HepG2 (cell line): ENCODE results near the gene EXOC7. TPM values are rescaled to one million over a fixed set of nuclear protein-coding genes. Genes with fewer than 3 reads are reported as not detected.

Experiments
- AKAP8 ChIP-seq: sonication (generic); formaldehyde crosslinking; IDR thresholded peaks from 2 replicates; pipeline ENCODE4 v1.5.1; 2020; ENCODE audit warnings: mild to moderate bottlenecking, missing genetic modification reagents
- EP300 ChIP-seq, 3 experiments: sonication (generic) in 1 of 3; formaldehyde crosslinking in 1 of 3; IDR thresholded peaks; 2 replicates each; pipeline versions ENCODE4 v1.5.1 to v1.6.1; 2011 to 2020; ENCODE audit warnings: low read depth in 2 of 3, low read length in 2 of 3, borderline replicate concordance in 1 of 3, improper control_type of control experiment in 1 of 3, mild to moderate bottlenecking in 1 of 3, missing genetic modification reagents in 1 of 3, moderate library complexity in 1 of 3
- FIP1L1 ChIP-seq: fragments of 200-400 bp; formaldehyde crosslinking; IDR thresholded peaks from 2 replicates; pipeline ENCODE4 v1.6.1; 2018; ENCODE audit warnings: low read depth, mild to moderate bottlenecking, low read length, moderate library complexity, borderline replicate concordance; ENCODE audit not compliant: insufficient read depth
- HMGA1 ChIP-seq: sonication (generic); formaldehyde crosslinking; conservative IDR thresholded peaks from 2 replicates; pipeline ENCODE4 v1.4.0; 2020; ENCODE audit warnings: missing genetic modification reagents
- KDM1A ChIP-seq: IDR thresholded peaks from 2 replicates; pipeline ENCODE4 v1.6.1; 2016; ENCODE audit warnings: missing compliant biosample characterization
- KDM2A ChIP-seq: sonication (generic); formaldehyde crosslinking; IDR thresholded peaks from 2 replicates; pipeline ENCODE4 v1.4.0; 2020; ENCODE audit warnings: low read depth, missing genetic modification reagents, borderline replicate concordance
- KLF9 ChIP-seq: IDR thresholded peaks from 2 replicates; pipeline ENCODE4 v1.6.1; 2016; ENCODE audit warnings: low read depth
- KMT2A ChIP-seq: sonication (generic); formaldehyde crosslinking; IDR thresholded peaks from 2 replicates; pipeline ENCODE4 v1.4.0; 2020; ENCODE audit warnings: missing genetic modification reagents
- NR2C2 ChIP-seq: sonication (generic); formaldehyde crosslinking; IDR thresholded peaks from 2 replicates; pipeline ENCODE4 v1.4.0; 2020; ENCODE audit warnings: missing genetic modification reagents, mild to moderate bottlenecking, moderate library complexity, borderline replicate concordance
- NR3C1 ChIP-seq: sonication (generic); formaldehyde crosslinking; IDR thresholded peaks from 2 replicates; pipeline ENCODE4 v1.4.0; 2020; ENCODE audit warnings: missing genetic modification reagents
- POLR2AphosphoS5 ChIP-seq: IDR thresholded peaks from 2 replicates; pipeline ENCODE4 v1.6.1; 2012; ENCODE audit warnings: low read depth, low read length
- PRMT3 ChIP-seq: sonication (generic); formaldehyde crosslinking; IDR thresholded peaks from 2 replicates; pipeline ENCODE4 v1.8.1; 2022; ENCODE audit warnings: low read depth, mild to moderate bottlenecking, moderate library complexity, missing genetic modification reagents, borderline replicate concordance
- RBM22 ChIP-seq: fragments of 200-400 bp; formaldehyde crosslinking; optimal IDR thresholded peaks from 2 replicates; pipeline ENCODE3; 2017; ENCODE audit warnings: mild to moderate bottlenecking, low read length, moderate library complexity
- REXO4 ChIP-seq: sonication (generic); formaldehyde crosslinking; IDR thresholded peaks from 2 replicates; pipeline ENCODE4 v1.8.0; 2022; ENCODE audit warnings: missing genetic modification reagents, mild to moderate bottlenecking, borderline replicate concordance
- ZMYM4 ChIP-seq: sonication (generic); formaldehyde crosslinking; IDR thresholded peaks from 2 replicates; pipeline ENCODE4 v1.8.1; 2023; ENCODE audit warnings: mild to moderate bottlenecking, missing genetic modification reagents
- ZNF124 ChIP-seq: sonication (generic); formaldehyde crosslinking; IDR thresholded peaks from 2 replicates; pipeline ENCODE4 v1.4.0; 2020; ENCODE audit warnings: missing genetic modification reagents
- ZNF382 ChIP-seq: sonication (generic); formaldehyde crosslinking; IDR thresholded peaks from 2 replicates; pipeline ENCODE4 v1.5.0; 2020; ENCODE audit warnings: missing genetic modification reagents, mild to moderate bottlenecking, borderline replicate concordance
- ZNF678 ChIP-seq: sonication (generic); formaldehyde crosslinking; IDR thresholded peaks from 2 replicates; pipeline ENCODE4 v1.4.0; 2020; ENCODE audit warnings: mild to moderate bottlenecking, missing genetic modification reagents
- ZNF709 ChIP-seq: sonication (generic); formaldehyde crosslinking; IDR thresholded peaks from 2 replicates; pipeline ENCODE4 v1.5.0; 2020; ENCODE audit warnings: mild to moderate bottlenecking, missing genetic modification reagents
- ZSCAN25 ChIP-seq: sonication (generic); formaldehyde crosslinking; IDR thresholded peaks from 2 replicates; pipeline ENCODE4 v1.8.0; 2022; ENCODE audit warnings: mild to moderate bottlenecking, missing genetic modification reagents
- polyA plus RNA-seq, 8 experiments: library from polyadenylated mRNA; depleted of rRNA in 3 of 8; stranded (reverse) in 7 of 8; unstranded in 1 of 8; fragments of >200 nt; fragmentation: Illumina TruSeq in 4 of 8; extraction: Trizol in 4 of 8; gene quantifications; 2 replicates each; pipeline versions ENCODE4 v1.2.1 to v1.2.3, GENCODE V29; 2011 to 2016; ENCODE audit warnings: low read depth in 4 of 8, missing spikeins in 1 of 8, mixed read lengths in 1 of 8; ENCODE audit not compliant: insufficient read depth in 1 of 8
- total RNA-seq, 5 experiments: library from RNA; depleted of rRNA; stranded (reverse); fragments of >200 nt; fragmentation: Illumina TruSeq; extraction: Trizol; gene quantifications; 2 replicates each; pipeline ENCODE4 v1.2.3, GENCODE V29; 2016; ENCODE audit warnings: low read depth in 1 of 5
- TF ChIP-seq, protein P1 (sequence below): conservative IDR thresholded peaks from 2 replicates; pipeline ENCODE4 v1.6.1; 2018; ENCODE audit warnings: missing genetic modification reagents
- TF ChIP-seq, protein P2 (sequence below): sonication (generic); formaldehyde crosslinking; conservative IDR thresholded peaks from 2 replicates; pipeline ENCODE4 v1.4.0; 2020; ENCODE audit warnings: missing genetic modification reagents
- TF ChIP-seq, protein P3 (sequence below): sonication (generic); formaldehyde crosslinking; IDR thresholded peaks from 2 replicates; pipeline ENCODE4 v1.4.0; 2020; ENCODE audit warnings: missing genetic modification reagents, borderline replicate concordance

EXOC7 gene
- total and polyA plus RNA-seq, 2 of the 13 experiments (the other 11 are each of a cell fraction or from before 2014, with no cell fraction given), result 86.9 to 116 TPM

DNA sequence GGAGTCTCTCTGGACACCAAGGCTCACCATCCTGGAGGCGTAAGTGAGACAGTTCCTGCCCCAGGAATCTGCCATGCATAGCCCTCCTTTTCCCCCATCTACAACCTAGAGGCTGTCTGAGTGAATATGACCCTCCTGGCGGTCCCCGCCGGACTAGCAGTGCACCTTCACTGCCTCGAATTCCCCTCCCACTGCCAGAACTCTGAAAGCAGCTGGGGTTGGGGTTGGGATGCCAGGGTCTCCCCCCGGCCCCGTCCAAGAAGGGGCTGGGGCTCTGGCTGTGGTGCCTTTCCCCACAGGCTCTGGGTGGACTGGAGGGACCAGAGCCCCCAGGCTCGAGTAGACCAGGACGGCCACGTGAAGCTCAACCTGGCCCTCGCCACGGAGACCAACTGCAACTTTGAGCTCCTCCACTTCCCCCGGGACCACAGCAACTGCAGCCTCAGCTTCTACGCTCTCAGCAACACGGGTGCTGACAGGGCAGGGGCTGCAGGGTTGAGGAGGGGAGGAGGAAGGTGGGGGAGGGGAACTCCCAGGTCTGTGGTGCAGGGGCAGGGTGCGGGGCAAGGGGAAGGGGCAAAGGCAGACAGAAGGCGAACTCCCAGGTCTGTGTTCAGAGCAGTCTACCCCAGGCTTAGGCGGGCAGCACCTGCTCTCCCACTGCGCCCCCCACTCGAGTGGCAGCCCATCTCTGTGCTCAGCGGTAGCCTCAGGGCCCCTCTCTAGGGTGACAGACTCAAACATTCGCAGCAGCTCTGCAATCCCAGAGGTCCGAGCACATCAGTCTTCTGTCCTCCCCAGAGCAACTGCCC is 23.4 kb downstream of the EXOC7 start (continued):
- TF ChIP-seq, protein P1, sequence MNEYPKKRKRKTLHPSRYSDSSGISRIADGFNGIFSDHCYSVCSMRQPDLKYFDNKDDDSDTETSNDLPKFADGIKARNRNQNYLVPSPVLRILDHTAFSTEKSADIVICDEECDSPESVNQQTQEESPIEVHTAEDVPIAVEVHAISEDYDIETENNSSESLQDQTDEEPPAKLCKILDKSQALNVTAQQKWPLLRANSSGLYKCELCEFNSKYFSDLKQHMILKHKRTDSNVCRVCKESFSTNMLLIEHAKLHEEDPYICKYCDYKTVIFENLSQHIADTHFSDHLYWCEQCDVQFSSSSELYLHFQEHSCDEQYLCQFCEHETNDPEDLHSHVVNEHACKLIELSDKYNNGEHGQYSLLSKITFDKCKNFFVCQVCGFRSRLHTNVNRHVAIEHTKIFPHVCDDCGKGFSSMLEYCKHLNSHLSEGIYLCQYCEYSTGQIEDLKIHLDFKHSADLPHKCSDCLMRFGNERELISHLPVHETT (CRISPR knock-in tag), result 0 out of 2 replicates have a peak, but pooled peaks have one; percentile 15
- no peak for TF ChIP-seq ZMYM4 (CRISPR knock-in tag)
- peak; percentile 73 for TF ChIP-seq KDM2A (CRISPR knock-in tag)
- peak; percentile 12; the same call in 1 of the 2 replicates for TF ChIP-seq POLR2AphosphoS5
- TF ChIP-seq, protein P2, sequence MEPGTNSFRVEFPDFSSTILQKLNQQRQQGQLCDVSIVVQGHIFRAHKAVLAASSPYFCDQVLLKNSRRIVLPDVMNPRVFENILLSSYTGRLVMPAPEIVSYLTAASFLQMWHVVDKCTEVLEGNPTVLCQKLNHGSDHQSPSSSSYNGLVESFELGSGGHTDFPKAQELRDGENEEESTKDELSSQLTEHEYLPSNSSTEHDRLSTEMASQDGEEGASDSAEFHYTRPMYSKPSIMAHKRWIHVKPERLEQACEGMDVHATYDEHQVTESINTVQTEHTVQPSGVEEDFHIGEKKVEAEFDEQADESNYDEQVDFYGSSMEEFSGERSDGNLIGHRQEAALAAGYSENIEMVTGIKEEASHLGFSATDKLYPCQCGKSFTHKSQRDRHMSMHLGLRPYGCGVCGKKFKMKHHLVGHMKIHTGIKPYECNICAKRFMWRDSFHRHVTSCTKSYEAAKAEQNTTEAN (CRISPR knock-in tag), result no peak
- no peak for TF ChIP-seq HMGA1 (CRISPR knock-in tag)
- TF ChIP-seq ZNF678 (CRISPR knock-in tag), result no peak
- TF ChIP-seq KMT2A, result no peak
- TF ChIP-seq NR3C1 (CRISPR knock-in tag), result no peak
- TF ChIP-seq ZNF382 (CRISPR knock-in tag), result no peak
- TF ChIP-seq FIP1L1, result no peak
- TF ChIP-seq NR2C2 (CRISPR knock-in tag), result no peak
- TF ChIP-seq ZNF124, result no peak
- TF ChIP-seq, protein P3, sequence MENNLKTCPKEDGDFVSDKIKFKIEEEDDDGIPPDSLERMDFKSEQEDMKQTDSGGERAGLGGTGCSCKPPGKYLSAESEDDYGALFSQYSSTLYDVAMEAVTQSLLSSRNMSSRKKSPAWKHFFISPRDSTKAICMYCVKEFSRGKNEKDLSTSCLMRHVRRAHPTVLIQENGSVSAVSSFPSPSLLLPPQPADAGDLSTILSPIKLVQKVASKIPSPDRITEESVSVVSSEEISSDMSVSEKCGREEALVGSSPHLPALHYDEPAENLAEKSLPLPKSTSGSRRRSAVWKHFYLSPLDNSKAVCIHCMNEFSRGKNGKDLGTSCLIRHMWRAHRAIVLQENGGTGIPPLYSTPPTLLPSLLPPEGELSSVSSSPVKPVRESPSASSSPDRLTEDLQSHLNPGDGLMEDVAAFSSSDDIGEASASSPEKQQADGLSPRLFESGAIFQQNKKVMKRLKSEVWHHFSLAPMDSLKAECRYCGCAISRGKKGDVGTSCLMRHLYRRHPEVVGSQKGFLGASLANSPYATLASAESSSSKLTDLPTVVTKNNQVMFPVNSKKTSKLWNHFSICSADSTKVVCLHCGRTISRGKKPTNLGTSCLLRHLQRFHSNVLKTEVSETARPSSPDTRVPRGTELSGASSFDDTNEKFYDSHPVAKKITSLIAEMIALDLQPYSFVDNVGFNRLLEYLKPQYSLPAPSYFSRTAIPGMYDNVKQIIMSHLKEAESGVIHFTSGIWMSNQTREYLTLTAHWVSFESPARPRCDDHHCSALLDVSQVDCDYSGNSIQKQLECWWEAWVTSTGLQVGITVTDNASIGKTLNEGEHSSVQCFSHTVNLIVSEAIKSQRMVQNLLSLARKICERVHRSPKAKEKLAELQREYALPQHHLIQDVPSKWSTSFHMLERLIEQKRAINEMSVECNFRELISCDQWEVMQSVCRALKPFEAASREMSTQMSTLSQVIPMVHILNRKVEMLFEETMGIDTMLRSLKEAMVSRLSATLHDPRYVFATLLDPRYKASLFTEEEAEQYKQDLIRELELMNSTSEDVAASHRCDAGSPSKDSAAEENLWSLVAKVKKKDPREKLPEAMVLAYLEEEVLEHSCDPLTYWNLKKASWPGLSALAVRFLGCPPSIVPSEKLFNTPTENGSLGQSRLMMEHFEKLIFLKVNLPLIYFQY, result no peak
- peak; percentile 41 for TF ChIP-seq RBM22
- peak; percentile 30; the same call in 1 of the 2 replicates for TF ChIP-seq ZSCAN25 (CRISPR knock-in tag)
- no peak for TF ChIP-seq KLF9 (CRISPR knock-in tag)
- TF ChIP-seq EP300 (IDR thresholded peaks at IDR 0.05; ENCODE audit: low read depth in 2 of 2, low read length in 2 of 2), result no peak
- TF ChIP-seq EP300 (CRISPR knock-in tag; IDR thresholded peaks at IDR 0.05; ENCODE audit: borderline replicate concordance), result 0 out of 2 replicates have a peak, but pooled peaks have one; percentile 18
- TF ChIP-seq AKAP8 (CRISPR knock-in tag), result peak; percentile 25
- TF ChIP-seq PRMT3, result 0 out of 2 replicates have a peak, but pooled peaks have one; percentile 63
- TF ChIP-seq KDM1A (CRISPR knock-in tag), result no peak
- TF ChIP-seq ZNF709 (CRISPR knock-in tag), result 0 out of 2 replicates have a peak, but pooled peaks have one; percentile 31
- TF ChIP-seq REXO4 (CRISPR knock-in tag), result no peak
